Epithelial cell of esophagus (primary cell): ENCODE data around the gene PCDHA1.

ENCODE experiments used
- DNase-seq: peaks from one replicate; pipeline ENCODE4 v3.0.0; 2010; ENCODE audit warnings: low read depth
- H3K4me3 ChIP-seq: 2 replicates; pipeline ENCODE4 v1.5.1; 2011; ENCODE audit warnings: mild to moderate bottlenecking, low read length, control low read depth
- TF ChIP-seq, protein P1 (sequence below): IDR thresholded peaks from 2 replicates; pipeline ENCODE4 v1.5.1; 2011; ENCODE audit warnings: low read depth, mild to moderate bottlenecking, low read length, control low read depth, inconsistent platforms; ENCODE audit not compliant: insufficient read depth; ENCODE audit errors: missing control alignments

PCDHA1 gene

DNA sequence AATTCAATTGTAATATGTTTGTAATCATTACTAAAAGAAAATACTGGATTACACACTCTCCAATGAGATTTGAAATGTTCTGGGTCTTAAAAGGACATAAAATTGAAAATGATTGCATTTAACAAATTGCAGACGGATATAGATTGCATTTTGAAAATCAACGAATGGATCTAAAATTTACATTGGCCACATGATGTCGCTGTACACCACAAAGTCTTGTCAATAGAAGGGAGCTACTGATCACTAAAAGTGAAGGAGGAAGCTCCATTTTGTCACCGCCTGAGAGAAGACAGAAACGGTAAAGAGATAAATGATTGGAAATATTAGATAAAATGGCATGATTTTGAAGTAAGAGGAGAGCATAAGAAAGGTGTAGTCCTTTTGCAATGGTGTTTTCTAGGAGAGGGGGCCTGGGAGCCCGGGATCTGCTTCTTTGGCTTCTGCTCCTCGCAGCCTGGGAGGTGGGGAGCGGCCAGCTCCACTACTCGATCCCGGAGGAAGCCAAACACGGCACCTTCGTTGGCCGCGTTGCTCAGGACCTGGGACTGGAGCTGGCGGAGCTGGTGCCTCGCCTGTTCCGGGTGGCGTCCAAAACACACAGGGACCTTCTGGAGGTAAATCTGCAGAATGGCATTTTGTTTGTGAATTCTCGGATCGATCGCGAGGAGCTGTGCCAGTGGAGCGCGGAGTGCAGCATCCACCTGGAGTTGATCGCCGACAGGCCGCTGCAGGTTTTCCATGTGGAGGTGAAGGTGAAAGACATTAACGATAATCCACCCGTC is at the start of gene PCDHA1:
Gene PCDHA1 (plus strand): TSS at position 236 of the 782 bp plus-strand sequence.
- no peak for DNase-seq
- H3K4me3 ChIP-seq: no peak within 1 kb of the TSS
- TF ChIP-seq, protein P1, sequence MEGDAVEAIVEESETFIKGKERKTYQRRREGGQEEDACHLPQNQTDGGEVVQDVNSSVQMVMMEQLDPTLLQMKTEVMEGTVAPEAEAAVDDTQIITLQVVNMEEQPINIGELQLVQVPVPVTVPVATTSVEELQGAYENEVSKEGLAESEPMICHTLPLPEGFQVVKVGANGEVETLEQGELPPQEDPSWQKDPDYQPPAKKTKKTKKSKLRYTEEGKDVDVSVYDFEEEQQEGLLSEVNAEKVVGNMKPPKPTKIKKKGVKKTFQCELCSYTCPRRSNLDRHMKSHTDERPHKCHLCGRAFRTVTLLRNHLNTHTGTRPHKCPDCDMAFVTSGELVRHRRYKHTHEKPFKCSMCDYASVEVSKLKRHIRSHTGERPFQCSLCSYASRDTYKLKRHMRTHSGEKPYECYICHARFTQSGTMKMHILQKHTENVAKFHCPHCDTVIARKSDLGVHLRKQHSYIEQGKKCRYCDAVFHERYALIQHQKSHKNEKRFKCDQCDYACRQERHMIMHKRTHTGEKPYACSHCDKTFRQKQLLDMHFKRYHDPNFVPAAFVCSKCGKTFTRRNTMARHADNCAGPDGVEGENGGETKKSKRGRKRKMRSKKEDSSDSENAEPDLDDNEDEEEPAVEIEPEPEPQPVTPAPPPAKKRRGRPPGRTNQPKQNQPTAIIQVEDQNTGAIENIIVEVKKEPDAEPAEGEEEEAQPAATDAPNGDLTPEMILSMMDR: no peak

DNA sequence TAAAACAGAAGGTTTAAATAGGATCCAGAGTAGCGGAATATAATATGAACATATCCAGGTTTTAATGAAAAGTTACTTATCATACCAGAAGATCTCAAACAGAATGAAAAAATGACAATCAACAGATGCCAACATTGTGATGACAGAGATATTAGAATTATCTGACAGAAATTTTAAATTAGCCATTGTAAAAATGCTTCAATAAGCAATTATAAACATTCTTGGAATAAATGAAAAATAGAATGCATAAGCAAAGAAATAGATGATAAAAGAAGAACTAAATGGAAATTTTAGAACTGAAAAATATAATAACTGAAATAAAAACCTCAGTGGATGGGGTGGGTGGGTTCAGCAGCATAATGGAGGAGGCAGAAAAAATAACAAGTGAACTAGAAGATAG is 48.5 kb upstream of the PCDHA1 start:
- no peak overlapping the region for H3K4me3 ChIP-seq
- TF ChIP-seq, protein P1: no peak
- no peak for DNase-seq

DNA sequence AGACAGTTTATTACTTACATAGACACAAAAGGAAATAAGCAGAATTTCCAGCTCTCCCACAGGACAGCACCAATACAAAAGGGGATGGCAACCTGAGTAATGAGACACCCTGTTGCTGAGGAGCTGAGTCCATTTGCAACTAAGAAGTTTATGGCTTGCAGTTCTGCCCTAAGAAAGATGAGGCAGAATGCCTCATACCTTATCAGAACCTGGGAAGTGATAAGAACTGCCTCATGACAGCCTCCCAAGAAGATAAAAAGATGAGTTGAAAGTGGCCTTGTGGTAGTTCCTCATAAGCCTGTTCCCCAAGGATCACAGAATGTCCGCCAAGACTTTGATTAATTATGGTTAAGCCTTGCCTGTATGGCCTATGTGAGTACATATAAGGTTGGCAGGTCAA is 44.0 kb upstream of the PCDHA1 start:
- no peak overlapping the region for H3K4me3 ChIP-seq
- TF ChIP-seq, protein P1: no peak
- DNase-seq: no peak

DNA sequence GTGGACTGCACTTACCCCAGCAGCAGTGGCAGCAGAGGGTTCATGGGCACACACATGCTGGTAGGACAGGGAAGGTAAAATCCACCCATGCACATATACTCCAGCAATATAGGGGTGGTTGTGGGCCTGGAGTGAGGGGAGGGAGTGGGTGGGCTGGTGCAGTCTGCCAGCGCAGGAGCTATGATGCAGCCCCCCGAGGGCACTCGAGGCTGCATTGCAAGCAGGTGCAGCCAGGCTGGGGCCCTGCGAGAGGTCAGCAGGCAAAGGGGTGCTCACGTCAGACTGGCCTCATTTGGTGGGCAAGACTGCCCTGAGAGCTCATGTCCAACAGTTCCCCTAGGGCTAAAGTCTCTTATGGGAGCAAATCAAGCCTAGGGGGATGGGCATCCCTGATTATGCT is 32.4 kb upstream of the PCDHA1 start:
- H3K4me3 ChIP-seq: no peak overlapping the region
- TF ChIP-seq, protein P1: no peak
- no peak for DNase-seq

DNA sequence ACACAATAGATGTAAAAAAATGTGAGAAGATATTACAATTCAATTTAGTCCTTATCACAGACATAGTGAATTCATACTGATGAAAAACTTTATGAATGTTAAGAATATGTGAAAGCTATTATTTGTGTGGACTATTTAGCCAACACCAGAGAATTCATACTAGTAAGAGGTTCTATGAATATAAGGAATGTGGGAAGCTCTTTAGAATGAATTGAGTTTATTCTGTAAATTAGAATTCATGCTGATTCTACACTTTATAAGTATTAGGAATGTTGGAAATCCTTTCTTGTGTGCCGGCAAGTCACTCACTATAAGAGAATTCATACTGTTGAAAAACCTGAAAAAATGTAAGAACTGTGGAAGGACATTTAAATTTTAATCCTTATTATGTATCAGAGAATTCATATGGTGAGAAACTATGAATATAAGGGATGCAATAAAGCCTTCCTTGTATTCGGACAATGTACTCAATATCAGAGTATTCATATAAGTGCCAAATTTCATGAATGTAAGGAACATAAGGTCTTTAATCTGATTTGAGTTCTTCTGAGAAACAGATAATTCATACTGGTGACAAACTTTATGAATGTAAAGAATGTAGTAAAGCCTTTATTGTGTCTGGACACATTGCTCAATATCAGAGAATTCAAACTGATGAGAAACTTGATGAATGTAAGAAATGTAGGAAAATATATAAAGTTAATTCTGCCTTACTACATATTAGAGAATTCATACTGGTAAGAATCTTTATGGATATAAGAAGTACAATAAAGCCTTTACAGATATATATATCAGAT is 21.6 kb upstream of the PCDHA1 start:
- TF ChIP-seq, protein P1: no peak
- no peak for DNase-seq
- H3K4me3 ChIP-seq: no peak overlapping the region

GRCh38 chr5:140767444-140767843 is 18.5 kb upstream of the PCDHA1 start:
- TF ChIP-seq, protein P1: no peak
- H3K4me3 ChIP-seq: no peak overlapping the region
- DNase-seq: no peak
